22Rv1 (cell line): ENCODE results near the gene CLIP2.

Experiments
- ZFX ChIP-seq: fragments of 450-650 bp; IDR thresholded peaks from 2 replicates; pipeline ENCODE4 v1.6.1; 2017; ENCODE audit warnings: antibody characterized with exemption, borderline replicate concordance
- TF ChIP-seq, protein P1 (sequence below): fragments of 450-650 bp; IDR thresholded peaks from 2 replicates; pipeline ENCODE4 v1.5.1; 2017; ENCODE audit warnings: mild to moderate bottlenecking

GRCh38 chr7:74387606-74388005 lies 98.4 kb downstream of the CLIP2 start:
- TF ChIP-seq, protein P1, sequence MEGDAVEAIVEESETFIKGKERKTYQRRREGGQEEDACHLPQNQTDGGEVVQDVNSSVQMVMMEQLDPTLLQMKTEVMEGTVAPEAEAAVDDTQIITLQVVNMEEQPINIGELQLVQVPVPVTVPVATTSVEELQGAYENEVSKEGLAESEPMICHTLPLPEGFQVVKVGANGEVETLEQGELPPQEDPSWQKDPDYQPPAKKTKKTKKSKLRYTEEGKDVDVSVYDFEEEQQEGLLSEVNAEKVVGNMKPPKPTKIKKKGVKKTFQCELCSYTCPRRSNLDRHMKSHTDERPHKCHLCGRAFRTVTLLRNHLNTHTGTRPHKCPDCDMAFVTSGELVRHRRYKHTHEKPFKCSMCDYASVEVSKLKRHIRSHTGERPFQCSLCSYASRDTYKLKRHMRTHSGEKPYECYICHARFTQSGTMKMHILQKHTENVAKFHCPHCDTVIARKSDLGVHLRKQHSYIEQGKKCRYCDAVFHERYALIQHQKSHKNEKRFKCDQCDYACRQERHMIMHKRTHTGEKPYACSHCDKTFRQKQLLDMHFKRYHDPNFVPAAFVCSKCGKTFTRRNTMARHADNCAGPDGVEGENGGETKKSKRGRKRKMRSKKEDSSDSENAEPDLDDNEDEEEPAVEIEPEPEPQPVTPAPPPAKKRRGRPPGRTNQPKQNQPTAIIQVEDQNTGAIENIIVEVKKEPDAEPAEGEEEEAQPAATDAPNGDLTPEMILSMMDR, result no peak
- no peak for TF ChIP-seq ZFX
